Mesodermal cell (in vitro differentiated cells): ENCODE results near the gene LENG9.
"Not testable (repeated sequence)": the region's sequence is repeated elsewhere in the genome, so short reads cannot be mapped to it uniquely, and the experiment has no call there.

Experiments
- H3K27ac ChIP-seq: 2 replicates; pipeline ENCODE4 v1.7.0; 2013; ENCODE audit warnings: mild to moderate bottlenecking, low read depth, low read length, moderate library complexity; ENCODE audit not compliant: severe bottlenecking
- H3K36me3 ChIP-seq: 2 replicates; pipeline ENCODE4 v1.7.1; 2013; ENCODE audit warnings: mild to moderate bottlenecking, low read length, moderate library complexity; ENCODE audit not compliant: control insufficient read depth, insufficient read depth
- H3K4me1 ChIP-seq: one replicate; pipeline ENCODE4 v1.7.1; 2013; ENCODE audit warnings: mild to moderate bottlenecking, low read length; ENCODE audit not compliant: insufficient read depth, control insufficient read depth, poor library complexity, severe bottlenecking
- H3K4me3 ChIP-seq: 2 replicates; pipeline ENCODE4 v1.7.0; 2013; ENCODE audit warnings: low read length, control low read depth, mild to moderate bottlenecking; ENCODE audit not compliant: insufficient read depth, poor library complexity, severe bottlenecking; ENCODE audit errors: extremely low read depth
- H3K9me3 ChIP-seq: 2 replicates; pipeline ENCODE4 v1.7.1; 2013; ENCODE audit warnings: mild to moderate bottlenecking, low read length, moderate library complexity; ENCODE audit not compliant: control insufficient read depth
- WGBS, 2 experiments: methylation state at CpG; one replicate each; pipeline ENCODE4 v1.1.5; 2013; ENCODE audit warnings: missing lambda C conversion rate in 2 of 2; ENCODE audit not compliant: insufficient coverage in 2 of 2; 5-methylcytosine and 5-hydroxymethylcytosine counted together

LENG9 gene

GRCh38 chr19:54495284-54495683 lies 31.7 kb upstream of the LENG9 start:
- H3K4me1 ChIP-seq, H3K36me3 ChIP-seq, H3K4me3 ChIP-seq, H3K9me3 ChIP-seq, H3K27ac ChIP-seq: not testable (repeated sequence)
- 43 to 82% methylated on average over 2 to 3 of the region's 5 CpGs for WGBS, 2 experiments

DNA sequence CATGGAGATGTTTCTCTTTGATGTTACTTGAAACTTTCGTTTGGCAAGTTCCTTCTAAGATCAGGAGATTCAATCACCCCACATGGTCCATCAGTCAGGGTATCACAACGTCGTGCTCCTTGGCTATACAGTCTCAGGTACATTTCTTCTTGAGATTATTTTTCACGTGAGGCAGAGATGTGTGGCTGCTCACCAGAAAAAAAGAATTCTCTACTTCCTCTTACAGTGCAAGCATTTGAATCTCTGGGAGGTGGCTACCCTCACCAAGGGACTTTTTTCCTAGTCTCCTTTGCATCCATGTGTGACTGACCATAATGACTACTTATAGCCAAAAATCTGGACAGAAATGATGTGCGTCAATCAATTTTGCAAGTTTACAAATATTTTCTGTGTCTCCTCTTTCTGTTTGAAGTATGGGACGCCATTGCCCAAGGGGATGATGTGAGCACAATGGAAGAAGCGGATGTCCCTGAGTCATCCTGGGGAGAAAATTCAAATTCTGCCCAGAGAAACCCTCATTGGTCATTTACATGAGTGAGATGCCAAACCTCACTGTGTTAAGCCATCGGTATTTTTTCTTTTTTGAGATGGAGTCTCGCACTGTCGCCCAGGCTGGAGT lies 30.5 kb upstream of the LENG9 start:
- no peak overlapping the region for H3K27ac ChIP-seq
- WGBS, 2 experiments = 71 to 75% methylated on average over 6 to 8 of the region's 10 CpGs
- no peaks in the 10 kb centered on the region for H3K36me3 ChIP-seq
- H3K9me3 ChIP-seq = peaks cover 5% of the 10 kb centered on the region
- H3K4me1 ChIP-seq = no peaks in the 10 kb centered on the region
- no peak overlapping the region for H3K4me3 ChIP-seq

- H3K4me3 ChIP-seq, H3K9me3 ChIP-seq, H3K27ac ChIP-seq, H3K36me3 ChIP-seq, H3K4me1 ChIP-seq: not testable (repeated sequence)
- 71 to 75% methylated on average over 1 to 5 of the region's 5 CpGs for WGBS, 2 experiments
These were observed 29.5 kb upstream of the LENG9 start for GRCh38 chr19:54493056-54493455.

- 76 to 83% methylated on average over 14 to 16 of the region's 18 CpGs for WGBS, 2 experiments
- Histone ChIP-seq H3K27ac (no peak overlapping the region), H3K4me1 (no peaks in the 10 kb centered on the region), H3K9me3 (peaks cover 5% of the 10 kb centered on the region), H3K4me3 (no peak overlapping the region), H3K36me3 (no peaks in the 10 kb centered on the region)
These were observed 29.0 kb upstream of the LENG9 start for GRCh38 chr19:54492568-54492967.

GRCh38 chr19:54489766-54490165 lies 26.2 kb upstream of the LENG9 start:
- H3K9me3 ChIP-seq = peaks cover 5% of the 10 kb centered on the region
- no peaks in the 10 kb centered on the region for H3K4me1 ChIP-seq
- WGBS, 2 experiments = 73 to 76% methylated on average over 8 of the region's 9 CpGs
- H3K36me3 ChIP-seq = no peaks in the 10 kb centered on the region
- H3K4me3 ChIP-seq = no peak overlapping the region
- H3K27ac ChIP-seq = no peak overlapping the region

DNA sequence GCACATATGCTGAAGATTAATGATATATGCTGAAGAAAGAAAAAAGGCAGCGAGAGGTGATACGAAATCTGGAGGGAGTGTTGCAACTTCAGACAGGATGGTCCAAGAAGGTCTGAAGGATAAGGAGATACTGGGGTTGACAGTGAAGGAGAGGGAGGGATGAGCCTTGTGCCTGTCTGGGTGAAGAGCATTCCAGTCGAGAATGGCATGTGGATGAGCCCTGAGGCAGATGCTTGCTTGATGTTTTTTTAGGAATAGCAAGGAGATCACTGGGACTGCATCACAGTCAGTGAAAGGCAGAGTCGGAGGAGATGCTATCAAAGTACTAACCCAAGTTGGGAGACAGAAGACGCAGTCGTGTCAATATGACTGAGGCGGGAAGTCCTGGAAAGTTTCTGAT lies 25.8 kb upstream of the LENG9 start:
- WGBS, 2 experiments = 46 to 73% methylated on average over 4 to 7 of the region's 7 CpGs
- Histone ChIP-seq H3K4me3 (no peak overlapping the region), H3K4me1 (no peaks in the 10 kb centered on the region), H3K27ac (no peak overlapping the region), H3K36me3 (no peaks in the 10 kb centered on the region), H3K9me3 (peaks cover 5% of the 10 kb centered on the region)

- Histone ChIP-seq H3K36me3 (no peaks in the 10 kb centered on the region), H3K9me3 (no peaks in the 10 kb centered on the region), H3K4me1 (no peaks in the 10 kb centered on the region), H3K27ac (no peak overlapping the region), H3K4me3 (no peak overlapping the region)
- WGBS, 2 experiments = 40 to 50% methylated on average over 2 of the region's 5 CpGs
These were observed 22.3 kb upstream of the LENG9 start for GRCh38 chr19:54485851-54486250.

DNA sequence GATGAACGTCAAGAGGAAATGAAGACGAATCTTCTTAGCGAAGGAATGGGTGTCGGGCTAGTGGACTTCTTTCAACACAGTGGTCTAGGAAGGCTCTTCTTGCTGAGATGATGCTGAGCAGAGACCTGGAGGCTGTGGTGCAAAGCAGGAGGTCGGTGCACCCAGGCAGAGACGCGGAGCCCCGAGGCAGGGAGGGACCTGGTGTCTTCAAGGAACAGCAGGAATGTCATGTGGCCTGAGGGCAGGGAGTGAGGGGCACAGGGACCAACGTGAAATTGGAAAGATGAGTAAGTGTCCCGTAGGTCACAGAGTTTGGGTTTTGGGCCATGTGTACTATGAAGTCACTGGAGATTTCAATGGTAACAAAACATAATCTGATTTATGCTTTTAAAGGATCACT lies 20.9 kb upstream of the LENG9 start:
- WGBS, 2 experiments = 60 to 66% methylated on average over 9 of the region's 10 CpGs
- Histone ChIP-seq H3K9me3 (no peaks in the 10 kb centered on the region), H3K36me3 (no peaks in the 10 kb centered on the region)

DNA sequence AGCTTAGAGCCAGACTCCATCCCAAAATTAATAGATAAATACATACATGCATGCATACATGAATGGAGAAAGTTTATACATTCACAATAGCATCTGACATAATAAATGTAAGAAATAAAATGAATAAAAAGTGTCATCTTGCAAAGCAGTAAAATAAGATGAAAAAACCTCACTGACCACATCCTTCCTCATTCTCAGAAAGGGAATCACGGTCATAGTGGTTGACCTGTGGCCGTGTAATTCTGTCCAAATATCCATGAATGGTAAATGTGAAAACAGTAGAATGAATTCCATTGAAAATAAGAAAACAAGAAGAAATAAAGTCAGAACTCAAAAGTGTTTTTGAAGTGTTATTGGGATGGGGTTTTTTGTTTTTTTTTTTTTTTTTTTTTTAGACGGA lies 19.3 kb upstream of the LENG9 start:
- no peaks in the 10 kb centered on the region for H3K36me3 ChIP-seq
- WGBS, 2 experiments = 80% methylated on average over 1 of the region's 3 CpGs; no CpG with 5 or more reads in 1 of the 2 experiments
- H3K27ac ChIP-seq = no peak overlapping the region
- no peak overlapping the region for H3K4me3 ChIP-seq
- H3K9me3 ChIP-seq = no peaks in the 10 kb centered on the region
- no peaks in the 10 kb centered on the region for H3K4me1 ChIP-seq

More for the DNA sequence above, 20.9 kb upstream of the LENG9 start:
- H3K4me3 ChIP-seq = no peak overlapping the region
- no peaks in the 10 kb centered on the region for H3K4me1 ChIP-seq
- H3K27ac ChIP-seq = no peak overlapping the region

- Histone ChIP-seq H3K4me3 (no peak overlapping the region), H3K9me3 (no peaks in the 10 kb centered on the region), H3K36me3 (no peaks in the 10 kb centered on the region), H3K4me1 (no peaks in the 10 kb centered on the region), H3K27ac (no peak overlapping the region)
- 16 to 24% methylated on average over 9 to 12 of the region's 16 CpGs for WGBS, 2 experiments
These were observed 17.9 kb upstream of the LENG9 start for GRCh38 chr19:54481326-54481930.

GRCh38 chr19:54480051-54480450 lies 16.5 kb upstream of the LENG9 start:
- H3K4me1 ChIP-seq = no peaks in the 10 kb centered on the region
- WGBS, 2 experiments = 73 to 88% methylated on average over 1 of the region's 2 CpGs
- no peaks in the 10 kb centered on the region for H3K36me3 ChIP-seq
- H3K27ac ChIP-seq = no peak overlapping the region
- no peaks in the 10 kb centered on the region for H3K9me3 ChIP-seq
- H3K4me3 ChIP-seq = no peak overlapping the region
